A549 (cell line): Measurements from ENCODE around the gene IL6ST. TPM values are rescaled to one million over a fixed set of nuclear protein-coding genes. Genes with fewer than 3 reads are reported as not detected.

ENCODE experiments used
- ATAC-seq, 2 experiments: fragments of 200-7000 bp in 1 of 2; fragments of >200 bp in 1 of 2; cut with Nextera tagmentation in 1 of 2; cut with Tn5 transposase in 1 of 2; 3 replicates each; pipeline versions ENCODE4 v1.8.0 to v1.9.1; 2018 to 2020; ENCODE audit warnings: mild to moderate bottlenecking in 1 of 2, moderate library complexity in 1 of 2
- CTCF ChIA-PET: fragments of 300-600 bp; sonication (Branson Sonifier 250); formaldehyde crosslinking; extraction: SDS; loops from one replicate; lab custom pipeline; 2021; ENCODE audit warnings: antibody characterized with exemption, inconsistent platforms; lab: Yijun Ruan, JAX
- POLR2A ChIA-PET: fragments of 350-600 bp; formaldehyde crosslinking; extraction: SDS; loops from one replicate; lab custom pipeline; 2021; ENCODE audit warnings: antibody characterized with exemption, inconsistent platforms; lab: Yijun Ruan, JAX
- DNase-seq, 2 experiments: peaks; one replicate each; pipeline versions ENCODE4 v3.0.0 to v3.0.0-alpha.2; 2011 to 2016; ENCODE audit warnings: low read depth in 1 of 2, low spot score in 1 of 2
- FAIRE-seq: peaks from 2 replicates; lab custom pipeline; 2011; peaks lifted over from hg19 to GRCh38; lab: Jason Lieb, UNC
- H3K27ac ChIP-seq, 2 experiments: fragments of >200 bp; sonication (Bioruptor Twin); formaldehyde crosslinking; 3 replicates each; pipeline ENCODE4 v1.5.1; 2016 to 2017
- H3K4me1 ChIP-seq: fragments of >200 bp; sonication (Bioruptor Twin); formaldehyde crosslinking; 3 replicates; pipeline ENCODE4 v1.6.1; 2016
- H3K4me2 ChIP-seq: fragments of >200 bp; sonication (Bioruptor Twin); formaldehyde crosslinking; 3 replicates; pipeline ENCODE4 v1.6.1; 2016
- H3K4me3 ChIP-seq: fragments of >200 bp; sonication (Bioruptor Twin); formaldehyde crosslinking; 3 replicates; pipeline ENCODE4 v1.5.1; 2016
- H3K9me3 ChIP-seq: fragments of >200 bp; sonication (Bioruptor Twin); formaldehyde crosslinking; 3 replicates; pipeline ENCODE4 v1.6.1; 2016
- BHLHE40 ChIP-seq: IDR thresholded peaks from 2 replicates; pipeline ENCODE4 v1.6.1; 2012; ENCODE audit warnings: low read depth, low read length, inconsistent platforms
- CBX2 ChIP-seq: fragments of 200-600 bp; sonication (generic); IDR thresholded peaks from 2 replicates; pipeline ENCODE4 v1.6.1; 2016; ENCODE audit warnings: low read depth, mild to moderate bottlenecking, borderline replicate concordance
- CBX8 ChIP-seq: fragments of 200-600 bp; sonication (generic); IDR thresholded peaks from 2 replicates; pipeline ENCODE4 v1.6.1; 2016
- CEBPB ChIP-seq, 2 experiments: fragments of >200 bp in 1 of 2; sonication (Bioruptor Twin) in 1 of 2; formaldehyde crosslinking in 1 of 2; IDR thresholded peaks; 2 replicates each; pipeline ENCODE4 v1.6.1; 2012 to 2016
- CHD2 ChIP-seq: fragments of 150-350 bp; IDR thresholded peaks from 2 replicates; pipeline ENCODE4 v1.6.1; 2014; ENCODE audit warnings: low read length; ENCODE audit not compliant: partially characterized antibody
- CHD4 ChIP-seq: fragments of 200-600 bp; sonication (generic); IDR thresholded peaks from 2 replicates; pipeline ENCODE4 v1.6.1; 2016; ENCODE audit warnings: antibody characterized with exemption, mild to moderate bottlenecking, borderline replicate concordance
- E2F6 ChIP-seq: IDR thresholded peaks from 2 replicates; pipeline ENCODE4 v1.6.1; 2012; ENCODE audit warnings: low read depth, borderline replicate concordance
- EHF ChIP-seq: fragments of 250-450 bp; sonication (Bioruptor Pico); IDR thresholded peaks from 2 replicates; pipeline ENCODE4 v1.5.0; 2020; ENCODE audit warnings: mild to moderate bottlenecking
- ESRRA ChIP-seq: fragments of 150-350 bp; IDR thresholded peaks from 2 replicates; pipeline ENCODE4 v1.6.1; 2014; ENCODE audit warnings: mild to moderate bottlenecking, low read length, borderline replicate concordance
- GATA3 ChIP-seq: IDR thresholded peaks from 2 replicates; pipeline ENCODE4 v1.6.1; 2012; ENCODE audit warnings: borderline replicate concordance
- HES2 ChIP-seq: fragments of >200 bp; sonication (Bioruptor Twin); formaldehyde crosslinking; IDR thresholded peaks from 2 replicates; pipeline ENCODE4 v1.6.1; 2016
- HEYL ChIP-seq: fragments of 250-450 bp; sonication (Bioruptor Pico); IDR thresholded peaks from 2 replicates; pipeline ENCODE4 v1.8.0; 2021; ENCODE audit warnings: mild to moderate bottlenecking, moderate library complexity
- HOXB5 ChIP-seq: fragments of 250-450 bp; sonication (Bioruptor Pico); IDR thresholded peaks from 2 replicates; pipeline ENCODE4 v1.5.0; 2020; ENCODE audit warnings: mild to moderate bottlenecking, moderate library complexity
- JUN ChIP-seq, 2 experiments: fragments of >200 bp; sonication (Bioruptor Twin); formaldehyde crosslinking; IDR thresholded peaks; 2 replicates in 1 of 2; 3 replicates in 1 of 2; pipeline ENCODE4 v1.6.1; 2016 to 2017
- JUNB ChIP-seq: fragments of >200 bp; sonication (Bioruptor Twin); formaldehyde crosslinking; IDR thresholded peaks from 2 replicates; pipeline ENCODE4 v1.6.1; 2016
- KDM5A ChIP-seq: fragments of 200-600 bp; sonication (generic); IDR thresholded peaks from 2 replicates; pipeline ENCODE4 v1.6.1; 2016; ENCODE audit warnings: antibody characterized with exemption, mild to moderate bottlenecking
- MAX ChIP-seq: IDR thresholded peaks from 2 replicates; pipeline ENCODE4 v1.6.1; 2012
- MAZ ChIP-seq: fragments of 150-350 bp; IDR thresholded peaks from 2 replicates; pipeline ENCODE4 v1.6.1; 2014; ENCODE audit warnings: antibody characterized with exemption, low read depth, low read length, borderline replicate concordance
- MYC ChIP-seq: IDR thresholded peaks from 2 replicates; pipeline ENCODE4 v1.6.1; 2012; ENCODE audit warnings: mild to moderate bottlenecking, inconsistent platforms, low read length, improper control_type of control experiment, borderline replicate concordance
- NFE2L2 ChIP-seq: fragments of 150-350 bp; conservative IDR thresholded peaks from 2 replicates; pipeline ENCODE4 v1.6.1; 2014; ENCODE audit warnings: low read length
- NPAS2 ChIP-seq: fragments of 250-450 bp; sonication (Bioruptor Pico); IDR thresholded peaks from 2 replicates; pipeline ENCODE4 v1.8.0; 2022; ENCODE audit warnings: mild to moderate bottlenecking, moderate library complexity, borderline replicate concordance
- PBX3 ChIP-seq: IDR thresholded peaks from 2 replicates; pipeline ENCODE4 v1.6.1; 2012
- POLR2AphosphoS2 ChIP-seq: conservative IDR thresholded peaks from 2 replicates; pipeline ENCODE4 v1.6.1; 2012; ENCODE audit warnings: low read length, improper control_type of control experiment, inconsistent platforms
- RAD21 ChIP-seq, 2 experiments: fragments of >200 bp in 1 of 2; sonication (Bioruptor Twin) in 1 of 2; formaldehyde crosslinking in 1 of 2; IDR thresholded peaks in 1 of 2; conservative IDR thresholded peaks in 1 of 2; 2 replicates in 1 of 2; 3 replicates in 1 of 2; pipeline ENCODE4 v1.6.1; 2012 to 2018; ENCODE audit warnings: inconsistent platforms in 1 of 2
- RARB ChIP-seq: fragments of 250-450 bp; sonication (Bioruptor Pico); IDR thresholded peaks from 2 replicates; pipeline ENCODE4 v1.8.0; 2021; ENCODE audit warnings: mild to moderate bottlenecking, moderate library complexity
- RNF2 ChIP-seq: fragments of 200-600 bp; sonication (generic); IDR thresholded peaks from 2 replicates; pipeline ENCODE4 v1.6.1; 2016; ENCODE audit warnings: low read depth, mild to moderate bottlenecking, antibody characterized with exemption, moderate library complexity, borderline replicate concordance
- SREBF2 ChIP-seq: fragments of 450-650 bp; IDR thresholded peaks from 2 replicates; pipeline ENCODE4 v1.6.1; 2014; ENCODE audit warnings: mild to moderate bottlenecking, moderate library complexity
- TFCP2L1 ChIP-seq: fragments of 250-450 bp; sonication (Bioruptor Pico); IDR thresholded peaks from 2 replicates; pipeline ENCODE4 v1.5.0; 2021; ENCODE audit warnings: mild to moderate bottlenecking
- ZC3H11A ChIP-seq: fragments of 450-650 bp; IDR thresholded peaks from 2 replicates; pipeline ENCODE4 v1.6.1; 2014; ENCODE audit warnings: antibody characterized with exemption, mild to moderate bottlenecking
- ZFP36 ChIP-seq: fragments of 450-650 bp; IDR thresholded peaks from 2 replicates; pipeline ENCODE4 v1.6.1; 2014; ENCODE audit warnings: borderline replicate concordance; ENCODE audit not compliant: partially characterized antibody
- WGBS: methylation state at CpG from one replicate; pipeline ENCODE4 v1.1.6; 2017; ENCODE audit errors: missing lambda C conversion rate; 5-methylcytosine and 5-hydroxymethylcytosine counted together
- polyA plus RNA-seq, 4 experiments: library from polyadenylated mRNA; depleted of rRNA in 3 of 4; stranded (reverse); fragments of >200 nt; fragmentation: RNase III in 1 of 4; extraction: RNeasy Plus Mini Kit Qiagen cat#74134 plus additional on column Dnase treatment in 1 of 4; gene quantifications; 2 replicates in 3 of 4; 3 replicates in 1 of 4; pipeline ENCODE4 v1.2.3, GENCODE V29; 2011 to 2017

IL6ST gene
- polyA plus RNA-seq, 2 of the 4 experiments (the other 2 are of a cell fraction) = 46.2 to 183 TPM

GRCh38 chr5:56004874-56005273 is 10.1 kb upstream of the IL6ST start:
- H3K4me3 ChIP-seq = no peak overlapping the region
- peaks cover 11% of the 10 kb centered on the region for H3K9me3 ChIP-seq
- CTCF ChIA-PET = no interaction called here
- FAIRE-seq (no peak), DNase-seq (no peak), ATAC-seq (no peak)
- H3K27ac ChIP-seq = peak overlapping the region; percentile 73 to 80; a peak in 4 of 6 replicates
- WGBS = 100% methylated on average over 1 of the region's 1 CpG
- POLR2A ChIA-PET = interaction anchor here (0.6 kb wide), 1 partner anchor 150 kb away, joined by 4 read pairs; no protein-coding TSS in a partner anchor
- TF ChIP-seq RNF2 (no peak), CEBPB (IDR thresholded peaks at IDR 0.05) (no peak), HES2 (no peak), CBX8 (no peak), MAZ (no peak), NPAS2 (CRISPR knock-in tag) (no peak), EHF (CRISPR knock-in tag) (no peak), HOXB5 (no peak), JUN (IDR thresholded peaks at IDR 0.05) (no peak), MAX (no peak)
- peaks cover 28% of the 10 kb centered on the region for H3K4me1 ChIP-seq
- H3K4me2 ChIP-seq = no peak overlapping the region

GRCh38 chr5:56003679-56004078 is 8.9 kb upstream of the IL6ST start:
- WGBS = 92% methylated on average over 5 of the region's 5 CpGs
- no peak for TF ChIP-seq PBX3
- no peak for TF ChIP-seq CBX2
- no peak for TF ChIP-seq ZFP36
- TF ChIP-seq KDM5A = no peak
- ATAC-seq (no peak), FAIRE-seq (no peak), DNase-seq (no peak)
- H3K4me2 ChIP-seq = peak overlapping the region; percentile 48
- POLR2A ChIA-PET = interaction anchor here (0.9 to 1.0 kb wide), 2 partner anchors 9 to 120 kb away, joined by 4 read pairs; partner anchors contain the start of gene IL6ST
- CTCF ChIA-PET = no interaction called here
- peak overlapping the region; percentile 73 to 80 for H3K27ac ChIP-seq
- H3K9me3 ChIP-seq = peaks cover 11% of the 10 kb centered on the region
- no peak overlapping the region for H3K4me3 ChIP-seq
- peaks cover 28% of the 10 kb centered on the region for H3K4me1 ChIP-seq

GRCh38 chr5:56003179-56003578 is 8.4 kb upstream of the IL6ST start:
- peak overlapping the region; percentile 73 to 80 for H3K27ac ChIP-seq
- ChIA-PET POLR2A (interaction anchor here (0.7 to 1.0 kb wide), 3 partner anchors 8 to 120 kb away, joined by 4 read pairs; partner anchors contain the start of gene IL6ST), CTCF (interaction anchor here (0.6 to 1.5 kb wide), 4 partner anchors 68 to 198 kb away, joined by 3 to 6 read pairs (median 4); no protein-coding TSS in a partner anchor)
- FAIRE-seq (no peak), ATAC-seq (peak; percentile 97 to 100), DNase-seq (peak; percentile 84 to 92)
- peak overlapping the region; percentile 48 for H3K4me2 ChIP-seq
- peaks cover 11% of the 10 kb centered on the region for H3K9me3 ChIP-seq
- no peak overlapping the region for H3K4me3 ChIP-seq
- WGBS = 6% methylated on average over 2 of the region's 2 CpGs
- H3K4me1 ChIP-seq = peaks cover 28% of the 10 kb centered on the region
- 0 out of 2 replicates have a peak, but pooled peaks have one; percentile 29 for TF ChIP-seq MAX
- no peak for TF ChIP-seq BHLHE40
- TF ChIP-seq CBX8 = no peak
- TF ChIP-seq CHD4 = no peak
- TF ChIP-seq TFCP2L1 (CRISPR knock-in tag) = no peak
- TF ChIP-seq HEYL (CRISPR knock-in tag) = no peak
- TF ChIP-seq SREBF2 = no peak
- 0 out of 5 replicates have a peak, but pooled peaks of 1 of the 2 experiments have one; percentile 29 for TF ChIP-seq RAD21 (conservative IDR thresholded peaks at IDR 0.05 in 1 of 2, IDR thresholded peaks at IDR 0.05 in 1 of 2)
- TF ChIP-seq CHD2 = no peak
- TF ChIP-seq JUN (IDR thresholded peaks at IDR 0.05) = peak; percentile 36; a peak in 1 of 5 replicates
- TF ChIP-seq PBX3 = no peak
- TF ChIP-seq POLR2AphosphoS2 = no peak
- no peak for TF ChIP-seq KDM5A
- TF ChIP-seq NFE2L2 = peak; percentile 50; the same call in 1 of the 2 replicates
- TF ChIP-seq MYC = no peak
- no peak for TF ChIP-seq E2F6
- TF ChIP-seq HES2 = no peak
- TF ChIP-seq RARB (CRISPR knock-in tag) = no peak
- TF ChIP-seq ESRRA = peak; percentile 91; the same call in 1 of the 2 replicates
- no peak for TF ChIP-seq JUNB
- no peak for TF ChIP-seq ZC3H11A
- TF ChIP-seq NPAS2 (CRISPR knock-in tag) = no peak
- no peak for TF ChIP-seq CBX2
- TF ChIP-seq GATA3 = no peak
